Endodermal cell (in vitro differentiated cells): ENCODE results near the gene GRIN2C. TPM values are rescaled to one million over a fixed set of nuclear protein-coding genes. Genes with fewer than 3 reads are reported as not detected.

Source experiments
- DNase-seq: peaks from one replicate; pipeline ENCODE4 v3.0.0-alpha.2; 2017
- H3K27ac ChIP-seq: 2 replicates; pipeline ENCODE4 v1.5.1; 2013; ENCODE audit warnings: mild to moderate bottlenecking, low read depth, low read length, moderate library complexity
- H3K27me3 ChIP-seq: 2 replicates; pipeline ENCODE4 v1.6.1; 2013; ENCODE audit warnings: mild to moderate bottlenecking, low read length, moderate library complexity; ENCODE audit not compliant: insufficient read depth, control insufficient read depth, poor library complexity, severe bottlenecking
- H3K36me3 ChIP-seq: 2 replicates; pipeline ENCODE4 v1.7.0; 2013; ENCODE audit warnings: mild to moderate bottlenecking, low read length, moderate library complexity; ENCODE audit not compliant: control insufficient read depth, insufficient read depth
- H3K4me1 ChIP-seq: one replicate; pipeline ENCODE4 v1.7.0; 2013; ENCODE audit warnings: low read length; ENCODE audit not compliant: control insufficient read depth, insufficient read depth
- H3K4me3 ChIP-seq: 2 replicates; pipeline ENCODE4 v1.5.1; 2013; ENCODE audit warnings: mild to moderate bottlenecking, low read length, moderate library complexity
- H3K9ac ChIP-seq: 2 replicates; pipeline ENCODE4 v1.6.1; 2013; ENCODE audit warnings: mild to moderate bottlenecking, low read length, moderate library complexity; ENCODE audit not compliant: poor library complexity, severe bottlenecking; ENCODE audit errors: extremely low read depth
- H3K9me3 ChIP-seq: 2 replicates; pipeline ENCODE4 v1.6.1; 2013; ENCODE audit warnings: mild to moderate bottlenecking, low read length, moderate library complexity; ENCODE audit not compliant: control insufficient read depth
- H3K27ac Mint-ChIP-seq: 2 replicates; pipeline ENCODE4 v1.8.0; 2020; ENCODE audit warnings: mixed read lengths
- H3K27me3 Mint-ChIP-seq: 2 replicates; pipeline ENCODE4 v1.8.0; 2021; ENCODE audit warnings: mild to moderate bottlenecking, mixed read lengths; ENCODE audit not compliant: insufficient read depth
- H3K36me3 Mint-ChIP-seq: 2 replicates; pipeline ENCODE4 v1.8.0; 2020; ENCODE audit warnings: low read depth, mixed read lengths
- H3K4me1 Mint-ChIP-seq: 2 replicates; pipeline ENCODE4 v1.8.0; 2020; ENCODE audit warnings: mixed read lengths
- H3K4me3 Mint-ChIP-seq: 2 replicates; pipeline ENCODE4 v1.8.0; 2020; ENCODE audit warnings: mild to moderate bottlenecking, moderate library complexity, mixed read lengths
- H3K9me3 Mint-ChIP-seq: 2 replicates; pipeline ENCODE4 v1.8.0; 2020; ENCODE audit warnings: mild to moderate bottlenecking, mixed read lengths
- WGBS, 2 experiments: methylation state at CpG; one replicate each; pipeline versions ENCODE4 v1.1.5 to v1.1.7; 2013; ENCODE audit warnings: missing lambda C conversion rate in 2 of 2, mixed read lengths in 1 of 2; ENCODE audit not compliant: insufficient coverage in 1 of 2, insufficient read length in 1 of 2; 5-methylcytosine and 5-hydroxymethylcytosine counted together
- total RNA-seq, 2 donors: library from RNA; stranded (reverse); fragmentation: NEBNext Ultra II Directional in 1 of 2; extraction: Animal tissue kit (Norgen Biotek cat#: 25700) in 1 of 2; gene quantifications; 2 replicates in 1 of 2; 3 replicates in 1 of 2; pipeline ENCODE4 v1.2.1, GENCODE V29; 2021
- TF ChIP-seq, protein P1 (sequence below): fragments of 200-600 bp; sonication (generic); conservative IDR thresholded peaks from 2 replicates; pipeline ENCODE4 v1.5.0; 2021; ENCODE audit warnings: antibody characterized with exemption, mild to moderate bottlenecking

GRIN2C gene
- total RNA-seq, 2 donors from 2014 or later: 0.24 to 0.31 TPM

GRCh38 chr17:74836191-74836590 lies 23.5 kb downstream of the GRIN2C start:
- H3K27me3 Mint-ChIP-seq: peaks cover 3% of the 10 kb centered on the region
- peaks cover 14% of the 10 kb centered on the region for H3K36me3 Mint-ChIP-seq
- Histone ChIP-seq H3K27ac (no peak overlapping the region), H3K4me1 (peaks cover 5% of the 10 kb centered on the region), H3K36me3 (peaks cover 4% of the 10 kb centered on the region), H3K9ac (no peak overlapping the region), H3K4me3 (no peak overlapping the region), H3K27me3 (no peaks in the 10 kb centered on the region), H3K9me3 (no peaks in the 10 kb centered on the region)
- H3K4me3 Mint-ChIP-seq: no peak overlapping the region
- TF ChIP-seq, protein P1, sequence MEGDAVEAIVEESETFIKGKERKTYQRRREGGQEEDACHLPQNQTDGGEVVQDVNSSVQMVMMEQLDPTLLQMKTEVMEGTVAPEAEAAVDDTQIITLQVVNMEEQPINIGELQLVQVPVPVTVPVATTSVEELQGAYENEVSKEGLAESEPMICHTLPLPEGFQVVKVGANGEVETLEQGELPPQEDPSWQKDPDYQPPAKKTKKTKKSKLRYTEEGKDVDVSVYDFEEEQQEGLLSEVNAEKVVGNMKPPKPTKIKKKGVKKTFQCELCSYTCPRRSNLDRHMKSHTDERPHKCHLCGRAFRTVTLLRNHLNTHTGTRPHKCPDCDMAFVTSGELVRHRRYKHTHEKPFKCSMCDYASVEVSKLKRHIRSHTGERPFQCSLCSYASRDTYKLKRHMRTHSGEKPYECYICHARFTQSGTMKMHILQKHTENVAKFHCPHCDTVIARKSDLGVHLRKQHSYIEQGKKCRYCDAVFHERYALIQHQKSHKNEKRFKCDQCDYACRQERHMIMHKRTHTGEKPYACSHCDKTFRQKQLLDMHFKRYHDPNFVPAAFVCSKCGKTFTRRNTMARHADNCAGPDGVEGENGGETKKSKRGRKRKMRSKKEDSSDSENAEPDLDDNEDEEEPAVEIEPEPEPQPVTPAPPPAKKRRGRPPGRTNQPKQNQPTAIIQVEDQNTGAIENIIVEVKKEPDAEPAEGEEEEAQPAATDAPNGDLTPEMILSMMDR: no peak
- no peak for DNase-seq
- H3K27ac Mint-ChIP-seq: no peak overlapping the region
- H3K9me3 Mint-ChIP-seq: no peaks in the 10 kb centered on the region
- WGBS, 2 experiments: 94 to 95% methylated on average over 17 to 26 of the region's 26 CpGs
- peaks cover 14% of the 10 kb centered on the region for H3K4me1 Mint-ChIP-seq

DNA sequence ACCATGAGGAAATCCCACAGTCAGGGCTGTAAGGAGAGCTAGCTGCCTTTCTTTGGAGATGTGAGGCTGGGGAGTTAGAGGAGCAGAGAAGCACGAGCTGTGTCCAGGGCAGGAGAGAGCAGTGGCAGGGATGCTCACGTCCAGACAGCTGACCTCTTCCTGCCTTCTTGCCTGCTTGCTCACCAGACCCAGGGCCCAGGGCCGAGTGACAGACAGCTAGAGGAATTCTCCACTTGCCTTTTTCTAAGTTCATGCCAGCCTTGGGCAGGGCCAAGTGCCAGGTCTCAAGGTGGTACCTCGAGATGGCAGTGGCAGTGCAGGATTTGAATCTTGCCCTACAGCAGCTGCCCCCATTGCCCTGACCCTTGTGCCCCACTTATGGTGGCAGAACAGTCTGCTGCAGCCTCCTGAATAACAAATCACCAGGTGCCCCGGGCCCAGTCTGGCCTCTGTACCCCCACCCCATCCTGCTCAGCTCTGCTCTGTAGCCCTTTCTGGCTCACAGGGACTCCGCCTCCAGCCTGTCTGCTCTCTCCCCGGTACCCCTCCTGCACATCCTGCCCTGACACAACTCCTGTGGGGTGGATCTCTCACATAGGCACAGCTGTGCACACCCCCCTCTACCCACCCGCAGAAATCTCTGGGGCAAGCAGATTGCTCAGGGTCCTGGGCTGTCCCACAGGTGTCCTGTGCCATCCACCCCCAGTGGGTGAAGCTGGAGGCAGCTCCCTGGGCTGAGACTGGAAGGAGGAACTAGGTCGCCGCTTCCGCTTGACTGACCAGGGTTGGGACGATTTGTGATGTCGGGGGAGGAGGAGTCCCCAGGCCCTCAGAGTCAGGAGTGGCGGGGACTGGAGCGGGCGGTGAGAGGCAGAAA lies 25.9 kb downstream of the GRIN2C start:
- H3K4me3 Mint-ChIP-seq: no peak overlapping the region
- Histone ChIP-seq H3K27ac (peak overlapping the region; percentile 29), H3K27me3 (no peaks in the 10 kb centered on the region), H3K9ac (no peak overlapping the region), H3K4me1 (no peaks in the 10 kb centered on the region), H3K4me3 (no peak overlapping the region), H3K9me3 (no peaks in the 10 kb centered on the region), H3K36me3 (peaks cover 4% of the 10 kb centered on the region)
- no peaks in the 10 kb centered on the region for H3K27me3 Mint-ChIP-seq
- no peak overlapping the region for H3K27ac Mint-ChIP-seq
- WGBS, 2 experiments: 84 to 95% methylated on average over 4 to 16 of the region's 16 CpGs
- H3K9me3 Mint-ChIP-seq: no peaks in the 10 kb centered on the region
- no peaks in the 10 kb centered on the region for H3K4me1 Mint-ChIP-seq
- peaks cover 29% of the 10 kb centered on the region for H3K36me3 Mint-ChIP-seq
- DNase-seq: no peak
- TF ChIP-seq, protein P1: no peak

DNA sequence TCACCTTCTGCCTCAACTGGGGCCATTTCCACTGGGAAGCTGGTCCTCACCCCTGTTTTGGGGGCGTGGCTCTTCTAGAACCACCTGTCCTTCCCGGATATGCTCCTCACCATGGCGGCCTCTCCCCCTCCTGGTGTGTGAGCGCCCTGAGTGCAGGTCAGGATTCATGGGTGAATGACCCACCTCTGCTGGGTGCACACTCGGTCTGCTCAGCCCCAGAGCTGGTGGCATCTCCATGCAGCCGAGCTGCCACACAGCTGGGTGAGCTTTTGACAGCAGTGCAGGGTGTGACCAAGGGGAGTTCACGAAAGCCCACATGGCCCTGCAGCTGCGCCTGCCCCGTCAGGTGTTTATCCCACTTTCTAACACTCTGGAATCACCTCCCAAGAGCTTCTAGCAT lies 27.3 kb downstream of the GRIN2C start:
- Histone ChIP-seq H3K27me3 (no peaks in the 10 kb centered on the region), H3K27ac (no peak overlapping the region), H3K4me1 (no peaks in the 10 kb centered on the region), H3K9me3 (no peaks in the 10 kb centered on the region), H3K9ac (no peak overlapping the region), H3K4me3 (no peak overlapping the region), H3K36me3 (peaks cover 4% of the 10 kb centered on the region)
- Mint-ChIP-seq H3K36me3 (peaks cover 29% of the 10 kb centered on the region), H3K4me1 (no peaks in the 10 kb centered on the region), H3K9me3 (no peaks in the 10 kb centered on the region), H3K27me3 (no peaks in the 10 kb centered on the region), H3K4me3 (no peak overlapping the region), H3K27ac (no peak overlapping the region)
- no peak for DNase-seq
- WGBS, 2 experiments: 92 to 95% methylated on average over 8 to 9 of the region's 9 CpGs
- TF ChIP-seq, protein P1: no peak
